HepG2 (cell line): ENCODE data around the gene SPATA33. TPM values are rescaled to one million over a fixed set of nuclear protein-coding genes. Genes with fewer than 3 reads are reported as not detected.

Experiments
- ATAC-seq: fragments of 200-7000 bp; cut with Tn5 transposase; 3 replicates; pipeline ENCODE4 v1.9.1; 2020; ENCODE audit warnings: mild to moderate bottlenecking, moderate library complexity
- BruUV-seq: library from RNA; stranded (reverse); fragments of 400-500 nt; replicated peaks from 2 replicates; lab custom pipeline; 2021; lab: Mats Ljungman, UMichigan
- CTCF ChIA-PET: fragments of 300-600 bp; formaldehyde crosslinking; extraction: SDS; loops from one replicate; lab custom pipeline; 2021; ENCODE audit warnings: low total read pairs, inconsistent platforms, low intra/inter-chr PET ratio; lab: Yijun Ruan, JAX
- POLR2A ChIA-PET: fragments of 350-600 bp; sonication (Branson Sonifier 250); formaldehyde crosslinking; loops from one replicate; lab custom pipeline; 2020; ENCODE audit warnings: antibody characterized with exemption, inconsistent platforms; lab: Yijun Ruan, JAX
- DNase-seq: peaks from one replicate; pipeline ENCODE4 v3.0.0-alpha.2; 2015; ENCODE audit warnings: low spot score
- FAIRE-seq: peaks from 3 replicates; lab custom pipeline; 2011; peaks lifted over from hg19 to GRCh38; lab: Jason Lieb, UNC
- H2AFZ ChIP-seq: one replicate; pipeline ENCODE4 v1.6.1; 2011; ENCODE audit warnings: low read length, inconsistent platforms
- H3K27ac ChIP-seq: fragments of 300-600 bp; 3 replicates; pipeline ENCODE4 v1.8.0; 2011; ENCODE audit warnings: mixed run types, mild to moderate bottlenecking, mixed read lengths, low read length, inconsistent platforms; ENCODE audit not compliant: insufficient read depth; ENCODE audit errors: extremely low read length
- H3K27me3 ChIP-seq, 2 experiments: fragments of 200-600 bp in 1 of 2; 2 replicates in 1 of 2; 3 replicates in 1 of 2; pipeline versions ENCODE4 v1.6.0 to v1.8.0; 2011; ENCODE audit warnings: low read length in 2 of 2, mild to moderate bottlenecking in 2 of 2, moderate library complexity in 2 of 2, inconsistent platforms in 1 of 2; ENCODE audit not compliant: insufficient read depth in 2 of 2, control insufficient read depth in 1 of 2
- H3K36me3 ChIP-seq, 2 experiments: fragments of 200-600 bp in 1 of 2; replicated peaks in 1 of 2; 2 replicates in 1 of 2; 3 replicates in 1 of 2; pipeline versions ENCODE4 v1.5.1 to v1.8.0; 2011; ENCODE audit warnings: low read length in 2 of 2, inconsistent platforms in 1 of 2; ENCODE audit not compliant: insufficient read depth in 2 of 2, control insufficient read depth in 1 of 2
- H3K4me1 ChIP-seq: 2 replicates; pipeline ENCODE4 v1.5.1; 2012; ENCODE audit warnings: low read length, inconsistent platforms; ENCODE audit not compliant: insufficient read depth
- H3K4me2 ChIP-seq: 2 replicates; pipeline ENCODE4 v1.6.0; 2011; ENCODE audit warnings: low read depth, low read length, inconsistent platforms
- H3K4me3 ChIP-seq, 3 experiments: fragments of 200-600 bp in 1 of 3; sonication (generic), shearing (Covaris generic) in 1 of 3; replicated peaks in 1 of 3; 2 replicates each; pipeline ENCODE4 v1.5.1; 2011 to 2016; ENCODE audit warnings: low read length in 3 of 3, inconsistent platforms in 2 of 3, low read depth in 2 of 3, mild to moderate bottlenecking in 2 of 3, control low read depth in 1 of 3, mixed read lengths in 1 of 3; ENCODE audit not compliant: insufficient read depth in 1 of 3
- H3K79me2 ChIP-seq: one replicate; pipeline ENCODE4 v1.6.1; 2011; ENCODE audit warnings: low read length, inconsistent platforms; ENCODE audit not compliant: insufficient read depth
- H3K9ac ChIP-seq: 2 replicates; pipeline ENCODE4 v1.6.0; 2011; ENCODE audit warnings: mild to moderate bottlenecking, low read depth, low read length, inconsistent platforms; ENCODE audit not compliant: insufficient read depth
- H3K9me3 ChIP-seq: 2 replicates; pipeline ENCODE4 v1.5.1; 2012; ENCODE audit warnings: mild to moderate bottlenecking, low read length
- H4K20me1 ChIP-seq: 2 replicates; pipeline ENCODE4 v1.6.0; 2011; ENCODE audit warnings: inconsistent platforms, mild to moderate bottlenecking, low read length, moderate library complexity; ENCODE audit not compliant: insufficient read depth
- HINFP ChIP-seq: sonication (generic); formaldehyde crosslinking; IDR thresholded peaks from 2 replicates; pipeline ENCODE4 v1.4.0; 2020; ENCODE audit warnings: low read depth, mild to moderate bottlenecking, missing genetic modification reagents
- HMG20A ChIP-seq: IDR thresholded peaks from 2 replicates; pipeline ENCODE4 v1.6.1; 2016; ENCODE audit warnings: borderline replicate concordance
- POLR2AphosphoS5 ChIP-seq: IDR thresholded peaks from 2 replicates; pipeline ENCODE4 v1.6.1; 2012; ENCODE audit warnings: low read depth, low read length
- ZMYM4 ChIP-seq: sonication (generic); formaldehyde crosslinking; IDR thresholded peaks from 2 replicates; pipeline ENCODE4 v1.8.1; 2023; ENCODE audit warnings: mild to moderate bottlenecking, missing genetic modification reagents
- ZNF547 ChIP-seq: sonication (generic); formaldehyde crosslinking; IDR thresholded peaks from 2 replicates; pipeline ENCODE4 v1.5.1; 2020; ENCODE audit warnings: mild to moderate bottlenecking, missing genetic modification reagents
- ZNF597 ChIP-seq: sonication (generic); formaldehyde crosslinking; IDR thresholded peaks from 2 replicates; pipeline ENCODE4 v1.5.0; 2020; ENCODE audit warnings: missing genetic modification reagents
- ZSCAN25 ChIP-seq: sonication (generic); formaldehyde crosslinking; IDR thresholded peaks from 2 replicates; pipeline ENCODE4 v1.8.0; 2022; ENCODE audit warnings: mild to moderate bottlenecking, missing genetic modification reagents
- WGBS: methylation state at CpG from one replicate; pipeline ENCODE4 v1.1.6; 2017; ENCODE audit warnings: low lambda C conversion rate; 5-methylcytosine and 5-hydroxymethylcytosine counted together
- in situ Hi-C: cut with HindIII; loops from 2 replicates; pipeline ENCODE4 v1.10.0; 2017; ENCODE audit warnings: low pct_unique_long_range_greater_than_20kb; ENCODE audit not compliant: extremely low pct_ligation_motif_present
- intact Hi-C: fragments of 100-400 bp; cut with micrococcal nuclease; formaldehyde crosslinking; loops from one replicate; pipeline ENCODE4 v1.10.0; 2022; ENCODE audit not compliant: unreplicated experiment
- polyA plus RNA-seq, 8 experiments: library from polyadenylated mRNA; depleted of rRNA in 3 of 8; stranded (reverse) in 7 of 8; unstranded in 1 of 8; fragments of >200 nt; fragmentation: Illumina TruSeq in 4 of 8; extraction: Trizol in 4 of 8; gene quantifications; 2 replicates each; pipeline versions ENCODE4 v1.2.1 to v1.2.3, GENCODE V29; 2011 to 2016; ENCODE audit warnings: low read depth in 4 of 8, missing spikeins in 1 of 8, mixed read lengths in 1 of 8; ENCODE audit not compliant: insufficient read depth in 1 of 8
- total RNA-seq, 5 experiments: library from RNA; depleted of rRNA; stranded (reverse); fragments of >200 nt; fragmentation: Illumina TruSeq; extraction: Trizol; gene quantifications; 2 replicates each; pipeline ENCODE4 v1.2.3, GENCODE V29; 2016; ENCODE audit warnings: low read depth in 1 of 5

SPATA33 gene
- total and polyA plus RNA-seq, 2 of the 13 experiments (the other 11 are each of a cell fraction or from before 2014, with no cell fraction given), result 5.7 to 11.0 TPM

GRCh38 chr16:89638455-89638854 lies 19.2 kb upstream of the SPATA33 start:
- H2AFZ ChIP-seq, result no peak overlapping the region
- no peaks in the 10 kb centered on the region for H3K27me3 ChIP-seq
- no peak overlapping the region for H3K9ac ChIP-seq
- no peaks in the 10 kb centered on the region for H3K36me3 ChIP-seq
- in situ Hi-C loops, result no loop called here
- H3K4me2 ChIP-seq, result no peak overlapping the region
- POLR2A ChIA-PET, result no interaction called here
- H3K4me1 ChIP-seq, result peaks cover 21% of the 10 kb centered on the region
- intact Hi-C loops, result no loop called here
- H3K27ac ChIP-seq, result no peak overlapping the region
- H3K4me3 ChIP-seq, result no peak overlapping the region
- ATAC-seq (no peak), DNase-seq (no peak), FAIRE-seq (no peak)
- H4K20me1 ChIP-seq, result no peaks in the 10 kb centered on the region
- no peaks in the 10 kb centered on the region for H3K79me2 ChIP-seq
- 89% methylated on average over 10 of the region's 10 CpGs for WGBS
- CTCF ChIA-PET, result no interaction called here
- TF ChIP-seq ZNF547 (CRISPR knock-in tag) (no peak), ZSCAN25 (peak; percentile 95)
- no peaks in the 10 kb centered on the region for H3K9me3 ChIP-seq
- BruUV-seq, result no TSS peak

GRCh38 chr16:89639385-89639784 lies 18.3 kb upstream of the SPATA33 start:
- no peak overlapping the region for H3K9ac ChIP-seq
- ChIA-PET POLR2A (no interaction called here), CTCF (interaction anchor here (2.7 kb wide), 1 partner anchor 24 kb away, joined by 34 read pairs; no protein-coding TSS in a partner anchor)
- H3K79me2 ChIP-seq, result no peaks in the 10 kb centered on the region
- in situ Hi-C loops, result no loop called here
- H3K27me3 ChIP-seq, result no peaks in the 10 kb centered on the region
- FAIRE-seq, result no peak
- no TSS peak for BruUV-seq
- H3K27ac ChIP-seq, result no peak overlapping the region
- peaks cover 18% of the 10 kb centered on the region for H3K4me1 ChIP-seq
- no peaks in the 10 kb centered on the region for H3K9me3 ChIP-seq
- no peaks in the 10 kb centered on the region for H4K20me1 ChIP-seq
- H3K36me3 ChIP-seq, result no peaks in the 10 kb centered on the region
- no peak overlapping the region for H3K4me2 ChIP-seq
- intact Hi-C loops, result no loop called here
- no peak for DNase-seq
- 82% methylated on average over 6 of the region's 6 CpGs for WGBS
- no peak overlapping the region for H3K4me3 ChIP-seq
- TF ChIP-seq ZNF597 (CRISPR knock-in tag), result no peak
- TF ChIP-seq HMG20A (CRISPR knock-in tag), result no peak
- TF ChIP-seq POLR2AphosphoS5, result no peak
- no peak for TF ChIP-seq HINFP (CRISPR knock-in tag)
- TF ChIP-seq ZMYM4, result no peak
- TF ChIP-seq, all 625 proteins: peak for 0
- no peak for ATAC-seq
- no peak overlapping the region for H2AFZ ChIP-seq
